Neural crest cell (in vitro differentiated cells): ENCODE measurements around the gene NDUFA5. TPM values are rescaled to one million over a fixed set of nuclear protein-coding genes. Genes with fewer than 3 reads are reported as not detected.
A peak's percentile ranks its signal among the peaks of the same experiment; 100 is the strongest.
"Not testable (repeated sequence)": the region's sequence is repeated elsewhere in the genome, so short reads cannot be mapped to it uniquely, and the experiment has no call there.

Experiments
- DNase-seq: peaks from one replicate; pipeline ENCODE4 v3.0.0; 2021; ENCODE audit warnings: low read depth, mixed read lengths, low spot score
- H3K27ac Mint-ChIP-seq: one replicate; pipeline ENCODE4 v1.8.0; 2021; ENCODE audit warnings: mild to moderate bottlenecking, mixed read lengths; ENCODE audit not compliant: unreplicated experiment
- H3K27me3 Mint-ChIP-seq: 2 replicates; pipeline ENCODE4 v1.8.0; 2021; ENCODE audit warnings: low read depth, mild to moderate bottlenecking, mixed read lengths
- H3K36me3 Mint-ChIP-seq: 2 replicates; pipeline ENCODE4 v1.8.0; 2021; ENCODE audit warnings: low read depth, mild to moderate bottlenecking, mixed read lengths
- H3K4me1 Mint-ChIP-seq: 2 replicates; pipeline ENCODE4 v1.8.0; 2021; ENCODE audit warnings: mixed read lengths
- H3K4me3 Mint-ChIP-seq: one replicate; pipeline ENCODE4 v1.8.0; 2021; ENCODE audit warnings: mild to moderate bottlenecking, mixed read lengths
- H3K9me3 Mint-ChIP-seq: 2 replicates; pipeline ENCODE4 v1.8.0; 2021; ENCODE audit warnings: mixed read lengths
- total RNA-seq: library from RNA; stranded (reverse); gene quantifications from 2 replicates; pipeline ENCODE4 v1.2.1, GENCODE V29; 2021
- TF ChIP-seq, protein P1 (sequence below): fragments of 200-600 bp; sonication (generic); conservative IDR thresholded peaks from 2 replicates; pipeline ENCODE4 v1.5.0; 2021; ENCODE audit warnings: antibody characterized with exemption, mild to moderate bottlenecking

Gene NDUFA5
- total RNA-seq, 1 donor from 2014 or later: 62.7 TPM

DNA sequence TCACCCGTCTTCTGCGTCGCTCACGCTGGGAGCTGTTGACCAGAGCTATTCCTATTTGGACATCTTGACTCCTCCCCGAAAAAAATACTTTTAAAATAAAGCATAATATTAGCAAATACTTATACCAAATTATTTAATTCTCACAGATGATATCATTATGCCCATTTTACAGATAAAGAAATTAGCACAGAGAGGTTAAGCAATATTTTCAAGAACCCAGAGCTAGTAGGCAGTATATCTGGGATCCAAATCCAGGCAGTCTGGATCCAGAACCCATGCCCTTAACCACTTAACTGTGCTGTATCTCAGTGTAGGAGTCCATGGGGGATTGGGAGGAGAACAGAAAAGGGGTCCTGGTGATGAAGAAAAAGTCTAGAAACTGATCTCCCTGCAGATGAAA lies 29.4 kb downstream of the NDUFA5 start:
- peaks cover 5% of the 10 kb centered on the region for H3K36me3 Mint-ChIP-seq
- H3K27me3 Mint-ChIP-seq: no peaks in the 10 kb centered on the region
- peaks cover 20% of the 10 kb centered on the region for H3K4me1 Mint-ChIP-seq
- peak overlapping the region; percentile 90 for H3K4me3 Mint-ChIP-seq
- H3K27ac Mint-ChIP-seq: peak overlapping the region; percentile 96
- H3K9me3 Mint-ChIP-seq: no peaks in the 10 kb centered on the region
- DNase-seq: no peak
- TF ChIP-seq, protein P1, sequence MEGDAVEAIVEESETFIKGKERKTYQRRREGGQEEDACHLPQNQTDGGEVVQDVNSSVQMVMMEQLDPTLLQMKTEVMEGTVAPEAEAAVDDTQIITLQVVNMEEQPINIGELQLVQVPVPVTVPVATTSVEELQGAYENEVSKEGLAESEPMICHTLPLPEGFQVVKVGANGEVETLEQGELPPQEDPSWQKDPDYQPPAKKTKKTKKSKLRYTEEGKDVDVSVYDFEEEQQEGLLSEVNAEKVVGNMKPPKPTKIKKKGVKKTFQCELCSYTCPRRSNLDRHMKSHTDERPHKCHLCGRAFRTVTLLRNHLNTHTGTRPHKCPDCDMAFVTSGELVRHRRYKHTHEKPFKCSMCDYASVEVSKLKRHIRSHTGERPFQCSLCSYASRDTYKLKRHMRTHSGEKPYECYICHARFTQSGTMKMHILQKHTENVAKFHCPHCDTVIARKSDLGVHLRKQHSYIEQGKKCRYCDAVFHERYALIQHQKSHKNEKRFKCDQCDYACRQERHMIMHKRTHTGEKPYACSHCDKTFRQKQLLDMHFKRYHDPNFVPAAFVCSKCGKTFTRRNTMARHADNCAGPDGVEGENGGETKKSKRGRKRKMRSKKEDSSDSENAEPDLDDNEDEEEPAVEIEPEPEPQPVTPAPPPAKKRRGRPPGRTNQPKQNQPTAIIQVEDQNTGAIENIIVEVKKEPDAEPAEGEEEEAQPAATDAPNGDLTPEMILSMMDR: no peak

DNA sequence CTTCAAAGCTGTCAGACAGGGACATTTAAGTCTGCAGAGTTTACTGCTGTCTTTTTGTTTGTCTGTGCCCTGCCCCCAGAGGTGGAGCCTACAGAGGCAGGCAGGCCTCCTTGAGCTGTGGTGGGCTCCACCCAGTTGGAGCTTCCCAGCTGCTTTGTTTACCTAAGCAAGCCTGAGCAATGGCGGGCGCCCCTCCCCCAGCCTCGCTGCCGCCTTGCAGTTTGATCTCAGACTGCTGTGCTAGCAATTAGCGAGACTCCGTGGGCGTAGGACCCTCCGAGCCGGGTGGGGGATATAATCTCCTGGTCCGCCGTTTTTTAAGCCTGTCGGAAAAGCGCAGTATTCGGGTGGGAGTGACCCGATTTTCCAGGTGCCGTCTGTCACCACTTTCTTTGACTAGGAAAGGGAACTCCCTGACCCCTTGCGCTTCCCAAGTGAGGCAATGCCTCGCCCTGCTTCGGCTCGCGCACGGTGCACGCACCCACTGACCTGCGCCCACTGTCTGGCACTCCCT lies 29.8 kb downstream of the NDUFA5 start:
- peak; percentile 6 for DNase-seq
- peak overlapping the region; percentile 96 for H3K27ac Mint-ChIP-seq
- H3K9me3 Mint-ChIP-seq, H3K27me3 Mint-ChIP-seq, H3K36me3 Mint-ChIP-seq: not testable (repeated sequence)
- H3K4me1 Mint-ChIP-seq: peaks cover 16% of the 10 kb centered on the region
- peak overlapping the region; percentile 90 for H3K4me3 Mint-ChIP-seq

DNA sequence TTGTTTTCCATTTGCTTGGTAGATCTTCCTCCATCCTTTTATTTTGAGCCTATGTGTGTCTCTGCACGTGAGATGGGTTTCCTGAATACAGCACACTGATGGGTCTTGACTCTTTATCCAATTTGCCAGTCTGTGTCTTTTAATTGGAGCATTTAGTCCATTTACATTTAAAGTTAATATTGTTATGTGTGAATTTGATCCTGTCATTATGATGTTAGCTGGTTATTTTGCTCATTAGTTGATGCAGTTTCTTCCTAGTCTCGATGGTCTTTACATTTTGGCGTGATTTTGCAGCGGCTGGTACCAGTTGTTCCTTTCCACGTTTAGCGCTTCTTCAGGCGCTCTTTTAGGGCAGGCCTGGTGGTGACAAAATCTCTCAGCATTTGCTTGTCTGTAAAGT lies 31.1 kb downstream of the NDUFA5 start:
- not testable (repeated sequence) for H3K36me3 Mint-ChIP-seq, H3K9me3 Mint-ChIP-seq, H3K27ac Mint-ChIP-seq, H3K4me3 Mint-ChIP-seq, H3K27me3 Mint-ChIP-seq, H3K4me1 Mint-ChIP-seq, DNase-seq

DNA sequence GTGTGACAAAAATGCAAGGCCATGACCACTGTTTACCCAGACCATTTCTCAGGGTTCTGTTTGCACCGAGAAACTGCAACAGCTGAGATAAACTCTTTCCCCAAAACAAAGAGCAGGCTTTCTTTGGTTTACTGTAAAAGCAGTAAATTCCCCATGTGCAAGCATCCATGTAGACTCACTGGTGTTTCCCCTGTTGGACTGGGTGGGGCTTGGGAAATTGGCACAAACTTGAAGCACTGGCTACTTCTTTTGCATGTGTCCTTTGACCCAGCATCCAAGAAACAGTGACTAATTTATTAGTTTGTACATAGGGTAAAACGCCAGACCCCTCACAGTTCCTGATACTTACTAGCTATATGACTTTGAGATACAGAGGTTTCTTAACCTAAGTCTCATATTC lies 35.6 kb downstream of the NDUFA5 start:
- no peaks in the 10 kb centered on the region for H3K27me3 Mint-ChIP-seq
- H3K4me3 Mint-ChIP-seq: no peak overlapping the region

DNA sequence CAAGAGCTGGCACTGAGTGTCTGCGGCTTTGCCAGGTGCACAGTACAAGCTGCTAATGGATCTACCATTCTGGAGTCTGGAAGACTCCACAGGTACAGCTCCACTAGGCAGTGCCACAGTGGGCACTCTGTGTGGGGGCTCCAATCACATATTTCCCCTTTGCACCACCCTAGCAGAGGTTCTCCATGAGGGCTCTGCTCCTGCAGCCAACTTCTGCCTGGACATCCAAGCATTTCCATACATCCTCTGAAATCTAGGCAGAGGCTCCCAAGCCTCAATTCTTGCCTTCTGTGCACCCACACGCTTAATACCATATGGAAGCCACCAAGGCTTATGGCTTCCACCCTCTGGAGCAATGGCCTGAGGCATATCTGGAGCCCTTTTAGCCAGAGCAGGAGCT lies 52.4 kb downstream of the NDUFA5 start:
- peaks cover 19% of the 10 kb centered on the region for H3K36me3 Mint-ChIP-seq

More for the DNA sequence above, 35.6 kb downstream of the NDUFA5 start:
- Mint-ChIP-seq H3K27ac (no peak overlapping the region), H3K4me1 (no peaks in the 10 kb centered on the region), H3K9me3 (no peaks in the 10 kb centered on the region), H3K36me3 (peaks cover 5% of the 10 kb centered on the region)
- TF ChIP-seq, protein P1: no peak
- no peak for DNase-seq

DNA sequence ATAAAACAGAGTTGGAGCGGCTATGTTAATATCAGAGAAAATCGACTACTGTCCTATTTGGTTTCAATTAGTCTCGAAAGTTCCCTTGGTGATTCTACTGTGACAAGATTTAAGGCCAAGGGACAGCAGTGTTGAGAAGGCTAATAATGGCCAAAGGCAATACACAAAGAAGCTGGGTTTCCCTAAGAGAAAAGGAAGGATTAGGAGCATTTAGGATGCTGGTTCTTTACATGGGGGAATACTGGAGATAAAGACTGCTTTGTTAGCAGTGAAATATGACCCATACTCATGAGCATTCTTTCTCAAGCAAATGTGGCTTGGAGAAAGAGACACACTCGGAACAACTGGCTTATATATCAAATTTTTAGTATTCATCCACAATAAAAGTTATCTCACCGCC lies 55.4 kb downstream of the NDUFA5 start:
- Mint-ChIP-seq H3K27me3 (no peaks in the 10 kb centered on the region), H3K27ac (peak overlapping the region; percentile 85), H3K4me3 (no peak overlapping the region), H3K36me3 (peaks cover 19% of the 10 kb centered on the region), H3K9me3 (peaks cover 19% of the 10 kb centered on the region), H3K4me1 (peaks cover 21% of the 10 kb centered on the region)
- no peak for DNase-seq
- TF ChIP-seq, protein P1: no peak

More for the DNA sequence above, 52.4 kb downstream of the NDUFA5 start:
- H3K27ac Mint-ChIP-seq: no peak overlapping the region
- DNase-seq: no peak
- TF ChIP-seq, protein P1: no peak
- peaks cover 19% of the 10 kb centered on the region for H3K9me3 Mint-ChIP-seq
- peaks cover 15% of the 10 kb centered on the region for H3K4me1 Mint-ChIP-seq
- no peaks in the 10 kb centered on the region for H3K27me3 Mint-ChIP-seq
- no peak overlapping the region for H3K4me3 Mint-ChIP-seq
